HG03565 (cell line): ENCODE measurements around the gene GIT1.
A peak's percentile ranks its signal among the peaks of the same experiment; 100 is the strongest.

Source experiments
- ATAC-seq: cut with Tn5 transposase; IDR thresholded peaks from one replicate; pipeline ENCODE4 v1.9.1; 2021; ENCODE audit warnings: mild to moderate bottlenecking, moderate library complexity; ENCODE audit not compliant: unreplicated experiment

The GIT1 gene

GRCh38 chr17:29589524-29590410 lies at the start of gene GIT1:
Gene GIT1, minus strand, starts transcription at chr17:29589648. Its CDS starts 270 bp downstream, at chr17:29589378.
- ATAC-seq, result peak; percentile 38

- ATAC-seq, result no peak
These were observed 44.4 kb upstream of the GIT1 start for GRCh38 chr17:29633886-29634285.

- ATAC-seq, result no peak
These were observed 41.3 kb upstream of the GIT1 start for GRCh38 chr17:29630630-29631193.

- no peak for ATAC-seq
These were observed 40.4 kb upstream of the GIT1 start for GRCh38 chr17:29629839-29630238.

- ATAC-seq, result no peak
These were observed 39.2 kb upstream of the GIT1 start for GRCh38 chr17:29628644-29629043.

GRCh38 chr17:29627951-29628350 lies 38.5 kb upstream of the GIT1 start:
- ATAC-seq, result no peak

- ATAC-seq, result no peak
These were observed 35.7 kb upstream of the GIT1 start for GRCh38 chr17:29625037-29625750.

- ATAC-seq, result no peak
These were observed 35.1 kb upstream of the GIT1 start for GRCh38 chr17:29624586-29624985.

GRCh38 chr17:29623283-29623647 lies 33.8 kb upstream of the GIT1 start:
- no peak for ATAC-seq

GRCh38 chr17:29622337-29623282 lies 33.2 kb upstream of the GIT1 start, which contains the start of gene CORO6:
Gene CORO6, minus strand, starts transcription at chr17:29622912. Its CDS starts 1,491 bp downstream, at chr17:29621421.
- ATAC-seq, result no peak

GRCh38 chr17:29621751-29622194 lies 32.3 kb upstream of the GIT1 start:
- ATAC-seq, result no peak

GRCh38 chr17:29620779-29621500 lies 31.5 kb upstream of the GIT1 start:
- ATAC-seq, result no peak

GRCh38 chr17:29620271-29620670 lies 30.8 kb upstream of the GIT1 start:
- ATAC-seq, result no peak

- ATAC-seq, result no peak
These were observed 29.8 kb upstream of the GIT1 start for GRCh38 chr17:29619251-29619650.

GRCh38 chr17:29618272-29619065 lies 29.0 kb upstream of the GIT1 start:
- no peak for ATAC-seq

GRCh38 chr17:29617481-29618271 lies 28.2 kb upstream of the GIT1 start:
- no peak for ATAC-seq

- ATAC-seq, result peak; percentile 32
These were observed 27.7 kb upstream of the GIT1 start for GRCh38 chr17:29617125-29617480.

- no peak for ATAC-seq
These were observed 27.0 kb upstream of the GIT1 start for GRCh38 chr17:29616300-29617048.
